Measurements from ENCODE around the gene GPANK1. TPM values are rescaled to one million over a fixed set of nuclear protein-coding genes. Genes with fewer than 3 reads are reported as not detected.

GPANK1 gene
- total RNA-seq, 2 donors from 2014 or later, result 9.2 to 11.9 TPM

DNA sequence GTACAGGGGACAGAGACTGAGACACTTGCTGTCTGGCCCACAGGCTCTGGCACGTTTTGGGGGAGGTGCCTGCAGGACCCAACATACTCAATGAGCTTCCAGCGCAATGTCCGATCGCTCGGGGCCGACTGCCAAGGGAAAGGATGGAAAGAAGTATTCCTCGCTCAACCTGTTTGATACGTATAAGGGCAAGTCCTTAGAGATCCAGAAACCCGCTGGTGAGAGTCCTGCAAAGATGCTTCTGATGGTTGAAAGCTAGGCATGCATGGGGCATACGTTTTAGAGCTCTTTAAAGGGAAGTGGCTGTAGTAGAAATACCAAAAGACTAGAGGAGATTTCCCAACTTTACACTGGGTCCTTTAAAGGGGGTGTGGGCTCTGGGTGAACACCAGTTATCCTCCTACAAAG, 42.1 kb downstream of the GPANK1 start:
- peak overlapping the region; percentile 31 for H3K4me3 Mint-ChIP-seq
- H3K36me3 Mint-ChIP-seq (ENCODE audit: low read depth), result peaks cover 14% of the 10 kb centered on the region
- ATAC-seq (no peak), DNase-seq (no peak)
- H3K27me3 Mint-ChIP-seq, result no peaks in the 10 kb centered on the region
- H3K9me3 ChIP-seq (ENCODE audit: control insufficient read depth, low read length, poor library complexity, severe bottlenecking), result no peaks in the 10 kb centered on the region
- H3K27ac Mint-ChIP-seq, result peak overlapping the region; percentile 95
- H3K4me1 Mint-ChIP-seq, result peaks cover 32% of the 10 kb centered on the region

DNA sequence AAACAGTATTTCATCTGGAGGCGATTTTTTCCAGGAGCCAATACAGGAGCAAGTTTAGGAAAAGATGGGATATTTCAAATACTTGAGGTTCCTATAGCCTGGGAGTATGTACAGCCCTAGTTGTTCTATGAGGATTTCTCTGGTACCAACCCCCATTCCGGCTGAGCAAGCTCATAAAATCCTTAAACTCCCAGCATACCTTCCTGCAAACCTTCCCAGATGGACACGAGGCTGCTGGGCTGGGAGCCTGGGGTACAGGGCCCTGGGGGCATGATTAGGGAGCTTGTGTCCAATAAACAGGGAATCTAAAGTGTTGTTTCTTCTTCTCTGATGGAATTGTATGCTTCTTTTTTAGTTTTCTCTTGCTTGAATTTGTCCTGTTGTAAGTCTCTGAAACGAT, 42.8 kb downstream of the GPANK1 start:
- Mint-ChIP-seq H3K27me3 (no peaks in the 10 kb centered on the region), H3K27ac (peak overlapping the region; percentile 95), H3K4me1 (peaks cover 29% of the 10 kb centered on the region), H3K36me3 (ENCODE audit: low read depth) (peaks cover 7% of the 10 kb centered on the region), H3K4me3 (peak overlapping the region; percentile 93)
- H3K9me3 ChIP-seq (ENCODE audit: control insufficient read depth, low read length, poor library complexity, severe bottlenecking), result no peaks in the 10 kb centered on the region
- ATAC-seq, result no peak
- DNase-seq, result no peak

DNA sequence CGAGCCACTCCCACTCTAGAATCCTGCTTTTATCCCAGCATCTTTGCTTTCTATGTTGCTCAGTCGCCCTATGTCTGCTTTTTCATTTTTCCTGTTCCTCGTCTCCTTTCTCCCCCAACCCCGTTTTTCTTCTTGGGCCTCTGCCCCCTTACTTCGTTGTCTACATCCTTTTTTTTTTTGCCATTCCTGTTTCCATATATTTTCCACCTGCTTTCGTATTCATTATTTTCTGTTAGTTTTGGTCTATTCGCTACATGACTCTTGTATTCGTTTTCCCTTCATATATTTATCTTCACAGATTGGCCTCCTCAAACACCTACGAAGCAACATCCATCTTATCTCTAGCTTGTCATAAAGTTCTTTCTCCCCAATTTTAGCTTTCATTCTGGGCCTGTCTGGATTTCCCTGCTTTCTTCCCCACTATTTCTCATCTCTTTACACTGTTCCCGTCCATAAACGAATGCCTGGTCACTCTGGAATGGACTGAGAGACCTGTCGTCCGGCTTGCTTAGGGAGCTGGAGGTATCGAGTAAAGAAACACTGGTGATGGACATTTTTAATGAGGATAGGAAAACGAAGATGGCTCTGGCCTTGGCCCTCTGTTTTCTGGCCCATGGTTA, 43.4 kb downstream of the GPANK1 start:
- DNase-seq (no peak), ATAC-seq (no peak)
- Mint-ChIP-seq H3K4me3 (peak overlapping the region; percentile 93), H3K27me3 (no peaks in the 10 kb centered on the region), H3K27ac (peak overlapping the region; percentile 95), H3K36me3 (ENCODE audit: low read depth) (peaks cover 7% of the 10 kb centered on the region), H3K4me1 (peaks cover 34% of the 10 kb centered on the region)
- no peaks in the 10 kb centered on the region for H3K9me3 ChIP-seq (ENCODE audit: control insufficient read depth, low read length, poor library complexity, severe bottlenecking)

DNA sequence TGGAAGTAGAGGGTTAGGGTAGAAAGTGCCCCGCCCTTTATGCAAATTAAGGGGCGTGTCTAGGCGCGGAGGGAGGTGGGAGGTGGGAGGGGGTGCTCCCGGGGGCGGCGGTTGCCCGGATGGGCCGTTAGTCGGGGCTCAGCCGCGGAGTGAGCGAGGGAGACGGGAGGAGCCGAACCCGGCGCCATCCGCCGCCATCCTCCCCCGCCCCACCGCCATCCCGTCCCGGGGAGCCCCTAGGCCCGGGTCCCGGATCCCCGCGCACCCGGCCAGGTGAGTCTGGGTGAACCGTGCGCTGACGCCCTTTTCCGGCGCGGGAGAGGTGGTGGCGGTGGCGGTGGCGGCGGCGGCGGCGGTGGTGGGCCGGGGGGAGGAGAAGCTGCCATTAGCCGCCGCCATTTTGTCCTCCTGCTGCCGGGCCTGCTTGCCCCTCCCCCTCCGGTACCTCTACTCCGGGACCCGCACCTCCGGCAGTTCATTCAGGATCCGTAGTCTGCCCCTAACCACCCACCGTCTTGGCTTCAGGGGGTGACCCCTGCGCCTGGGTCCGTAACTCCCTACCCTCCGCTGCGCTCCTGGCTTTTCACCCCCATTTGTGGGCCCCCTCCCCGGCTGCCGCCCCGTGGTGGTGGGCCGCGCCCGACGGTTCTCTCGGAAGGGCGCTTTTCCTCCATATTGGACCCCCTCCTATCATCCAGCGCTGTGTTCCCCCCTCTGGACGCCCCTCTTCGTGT, 44.0 kb downstream of the GPANK1 start, which contains the start of gene PRRC2A:
Gene PRRC2A (plus strand): TSS at position 130 of the 734 bp plus-strand sequence. CDS start 2,075 bp downstream, outside the sequence.
- peak within 1 kb of the TSS; percentile 93 for H3K4me3 Mint-ChIP-seq
- H3K27ac Mint-ChIP-seq, result peak within 1 kb of the TSS; percentile 95
- peaks cover 34% of the 10 kb centered on the region for H3K4me1 Mint-ChIP-seq
- H3K27me3 Mint-ChIP-seq, result no peaks in the 10 kb centered on the region
- peaks cover 4% of the 10 kb centered on the region for H3K36me3 Mint-ChIP-seq (ENCODE audit: low read depth)
- ATAC-seq, result peak; percentile 38
- DNase-seq, result peak in 1 of 3 donors; percentile 86
- no peaks in the 10 kb centered on the region for H3K9me3 ChIP-seq (ENCODE audit: control insufficient read depth, low read length, poor library complexity, severe bottlenecking)

DNA sequence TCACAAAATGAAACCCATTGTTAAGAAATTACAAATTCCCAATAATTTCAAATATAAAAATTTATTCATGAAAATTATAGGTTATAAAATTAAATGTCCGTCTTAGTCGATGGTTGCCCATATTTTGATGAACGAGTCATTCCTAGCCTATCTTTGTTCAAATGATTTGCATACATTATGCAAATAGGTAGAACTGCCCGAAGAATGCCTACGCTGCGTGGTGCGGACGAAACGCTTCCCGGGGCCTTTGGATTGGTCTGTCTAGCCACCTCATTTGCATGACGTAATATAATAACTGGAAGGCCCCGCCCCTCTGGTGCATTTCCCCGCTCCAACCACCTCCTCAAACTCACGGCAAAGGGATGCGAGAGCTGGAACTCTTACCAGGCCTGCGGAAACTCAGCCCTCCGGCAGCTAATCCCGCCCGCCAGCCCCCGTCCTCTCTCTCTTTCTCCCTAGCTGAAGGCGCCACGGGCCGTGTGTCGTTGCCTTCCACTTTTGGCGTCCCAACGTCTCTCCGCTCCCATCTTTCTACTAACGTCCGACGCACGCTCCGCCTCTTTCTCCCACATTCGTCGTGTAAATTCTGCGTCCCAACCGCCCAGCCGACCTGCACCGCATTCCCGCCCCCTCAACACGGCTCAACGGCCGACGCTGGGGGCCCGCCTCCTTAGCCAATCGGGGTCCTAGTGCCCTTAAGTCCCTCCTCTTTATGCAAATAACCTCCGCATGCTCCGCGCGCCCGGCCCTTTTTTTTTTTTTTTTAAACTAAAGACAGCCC, 44.8 kb downstream of the GPANK1 start:
- Mint-ChIP-seq H3K4me3 (peak overlapping the region; percentile 93), H3K4me1 (peaks cover 38% of the 10 kb centered on the region), H3K27me3 (no peaks in the 10 kb centered on the region), H3K27ac (peak overlapping the region; percentile 95), H3K36me3 (ENCODE audit: low read depth) (peaks cover 4% of the 10 kb centered on the region)
- DNase-seq (peak; percentile 88 to 94 (median 89)), ATAC-seq (peak; percentile 86)
- no peaks in the 10 kb centered on the region for H3K9me3 ChIP-seq (ENCODE audit: control insufficient read depth, low read length, poor library complexity, severe bottlenecking)

DNA sequence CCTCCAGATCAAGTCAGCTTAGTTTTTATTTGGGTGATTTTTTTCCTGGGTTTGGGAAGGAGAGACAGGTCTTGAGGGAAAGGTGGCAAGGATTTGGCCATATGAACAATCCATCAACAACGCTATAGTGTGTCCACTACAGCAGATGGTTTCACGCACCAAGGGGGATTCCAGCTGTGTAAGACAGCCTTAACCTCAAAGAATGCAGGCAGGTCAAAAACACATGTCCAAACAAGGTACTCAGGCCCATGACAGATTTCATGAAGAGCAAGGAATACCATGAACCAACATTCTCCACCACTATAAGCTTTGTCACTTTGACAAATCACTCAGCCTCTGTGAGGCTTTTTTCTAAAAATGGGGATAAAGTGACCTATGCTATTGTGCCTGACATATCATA, 47.8 kb downstream of the GPANK1 start:
- Mint-ChIP-seq H3K4me1 (peaks cover 30% of the 10 kb centered on the region), H3K27me3 (no peaks in the 10 kb centered on the region), H3K27ac (no peak overlapping the region), H3K36me3 (ENCODE audit: low read depth) (peaks cover 4% of the 10 kb centered on the region), H3K4me3 (no peak overlapping the region)
- H3K9me3 ChIP-seq (ENCODE audit: control insufficient read depth, low read length, poor library complexity, severe bottlenecking), result no peaks in the 10 kb centered on the region
- no peak for DNase-seq
- no peak for ATAC-seq

DNA sequence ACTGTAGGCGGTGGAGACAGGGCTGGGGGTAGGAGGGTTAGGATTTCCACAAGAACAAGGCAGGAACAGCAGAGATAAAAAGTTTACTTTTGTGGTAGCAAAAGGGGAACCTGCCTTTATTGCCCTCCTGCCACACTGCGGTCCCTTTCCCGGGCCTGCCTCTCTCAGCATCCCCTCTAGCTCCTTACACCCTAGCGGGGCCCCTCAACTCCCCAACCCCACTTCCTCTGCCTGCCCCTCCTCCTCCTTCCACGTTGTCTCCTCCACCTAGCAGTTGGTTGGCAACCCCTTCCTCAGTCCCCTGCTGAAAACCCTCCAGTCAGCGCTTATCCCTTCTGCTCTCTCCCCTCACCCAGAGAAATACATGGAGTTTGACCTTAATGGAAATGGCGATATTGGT, 49.0 kb downstream of the GPANK1 start:
- no peak for ATAC-seq
- H3K4me3 Mint-ChIP-seq, result peak overlapping the region; percentile 49
- no peaks in the 10 kb centered on the region for H3K36me3 Mint-ChIP-seq (ENCODE audit: low read depth)
- H3K9me3 ChIP-seq (ENCODE audit: control insufficient read depth, low read length, poor library complexity, severe bottlenecking), result no peaks in the 10 kb centered on the region
- no peak overlapping the region for H3K27ac Mint-ChIP-seq
- no peak for DNase-seq
- peaks cover 20% of the 10 kb centered on the region for H3K4me1 Mint-ChIP-seq
- H3K27me3 Mint-ChIP-seq, result no peaks in the 10 kb centered on the region

DNA sequence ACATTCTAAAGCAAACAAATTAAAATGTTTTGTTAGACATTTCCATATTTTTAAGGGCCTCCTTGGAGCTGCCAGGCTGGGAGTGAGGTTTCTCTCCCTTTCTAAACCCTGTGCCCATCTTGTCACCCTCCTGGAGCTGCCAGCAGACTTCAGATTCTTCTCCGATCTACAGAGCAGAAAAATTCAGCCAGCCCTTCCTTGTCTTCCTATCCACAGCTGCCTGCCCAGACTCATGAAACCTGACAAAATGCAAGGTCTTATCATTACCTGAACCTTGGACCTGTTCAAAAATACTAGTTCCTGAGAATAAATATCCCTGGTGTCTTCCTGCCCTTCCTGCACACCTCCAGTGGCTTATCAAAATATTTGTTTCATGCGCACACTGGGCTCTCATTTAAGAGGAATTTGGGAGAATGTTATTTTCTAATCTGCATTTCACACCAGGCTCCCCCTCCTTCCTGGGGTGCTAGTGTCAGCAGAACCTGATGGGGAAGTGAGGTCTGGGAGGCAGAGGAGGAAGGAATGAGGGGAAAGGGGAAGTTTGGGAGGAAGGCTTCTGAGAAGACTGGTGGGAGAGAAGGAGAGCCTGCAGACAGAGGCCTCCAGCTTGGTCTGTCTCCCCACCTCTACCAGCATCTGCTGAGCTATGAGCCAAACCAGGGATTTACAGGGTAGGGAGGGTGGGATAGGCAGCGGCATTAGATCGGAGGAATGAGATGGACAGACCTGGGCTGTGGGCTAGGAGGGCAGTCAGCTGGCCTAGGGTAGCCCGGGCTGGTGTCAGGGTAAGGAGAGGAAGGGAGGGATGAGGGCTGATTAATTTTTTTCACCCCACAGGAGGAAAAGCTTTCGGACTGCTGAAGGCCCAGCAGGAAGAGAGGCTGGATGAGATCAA, 49.9 kb downstream of the GPANK1 start, which contains the start of gene AIF1:
Gene AIF1 (plus strand): TSS at position 551 of the 895 bp plus-strand sequence. CDS start 96 bp downstream, at position 647.
- peaks cover 18% of the 10 kb centered on the region for H3K4me1 Mint-ChIP-seq
- peak within 1 kb of the TSS; percentile 41 for H3K27ac Mint-ChIP-seq
- peak within 1 kb of the TSS; percentile 49 for H3K4me3 Mint-ChIP-seq
- no peaks in the 10 kb centered on the region for H3K27me3 Mint-ChIP-seq
- ATAC-seq (no peak), DNase-seq (no peak)
- H3K36me3 Mint-ChIP-seq (ENCODE audit: low read depth), result no peaks in the 10 kb centered on the region
- H3K9me3 ChIP-seq (ENCODE audit: control insufficient read depth, low read length, poor library complexity, severe bottlenecking), result no peaks in the 10 kb centered on the region

DNA sequence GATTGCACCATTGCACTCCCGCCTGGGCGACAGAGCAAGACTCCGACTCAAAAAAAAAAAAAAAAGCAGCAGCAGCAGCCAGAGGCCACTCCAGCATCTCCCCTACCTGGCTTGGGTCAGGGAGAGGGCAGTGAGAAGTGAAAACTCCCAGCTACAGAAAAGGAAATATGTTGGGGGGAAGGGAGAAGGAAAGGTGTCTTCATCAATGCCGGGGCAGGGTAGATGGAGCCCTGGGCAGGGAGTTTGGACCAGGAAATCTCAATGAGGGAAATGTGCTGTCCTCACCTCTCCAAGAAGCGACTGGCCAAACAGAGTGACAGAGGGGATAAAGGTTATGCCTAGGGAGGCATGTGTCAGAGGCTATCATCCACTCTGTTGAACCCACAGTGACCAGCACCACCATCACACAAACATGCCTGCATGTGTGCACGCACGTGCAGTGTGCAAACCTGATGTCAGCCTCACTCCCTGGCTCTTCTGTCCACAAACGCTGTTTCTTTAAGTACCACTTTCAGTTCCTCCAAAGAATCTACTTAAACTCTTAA, 50.6 kb downstream of the GPANK1 start:
- no peaks in the 10 kb centered on the region for H3K9me3 ChIP-seq (ENCODE audit: control insufficient read depth, low read length, poor library complexity, severe bottlenecking)
- no peak overlapping the region for H3K4me3 Mint-ChIP-seq
- H3K27me3 Mint-ChIP-seq, result no peaks in the 10 kb centered on the region
- no peak overlapping the region for H3K27ac Mint-ChIP-seq
- H3K4me1 Mint-ChIP-seq, result peaks cover 20% of the 10 kb centered on the region
- no peaks in the 10 kb centered on the region for H3K36me3 Mint-ChIP-seq (ENCODE audit: low read depth)
- ATAC-seq, result no peak
- no peak for DNase-seq

Other genes with a start within 250 kb of the GPANK1 start
- gene MICB, start 166.9 kb downstream of the GPANK1 start, total RNA-seq, result 10 to 100 TPM; 16.5 to 17.6 TPM
- gene MCCD1, start 136.0 kb downstream of the GPANK1 start, total RNA-seq, result not detected
- 100 to 1,000 TPM; 496 to 507 TPM for gene DDX39B, start 123.0 kb downstream of the GPANK1 start, total RNA-seq
- gene ATP6V1G2, start 118.4 kb downstream of the GPANK1 start, total RNA-seq, result 1 to 10 TPM; 1.4 to 2.0 TPM
- 1 to 10 TPM; 5.5 to 6.4 TPM for gene NFKBIL1, start 117.4 kb downstream of the GPANK1 start, total RNA-seq
- 10 to 100 TPM; 19.9 to 26.0 TPM for gene LTA, start 92.7 kb downstream of the GPANK1 start, total RNA-seq
- gene TNF, start 89.4 kb downstream of the GPANK1 start, total RNA-seq, result 10 to 100 TPM; 28.9 to 33.6 TPM
- gene LTB, start 82.6 kb downstream of the GPANK1 start, total RNA-seq, result 100 to 1,000 TPM; 791 to 891 TPM
- 10 to 100 TPM; 30.6 to 42.6 TPM for gene LST1, start 78.7 kb downstream of the GPANK1 start, total RNA-seq
- gene NCR3, start 72.0 kb downstream of the GPANK1 start, total RNA-seq, result 1 to 10 TPM; 5.7 to 8.2 TPM
- gene AIF1, start 49.8 kb downstream of the GPANK1 start, total RNA-seq, result 10 to 100 TPM in 1 of 2 donors, 1 to 10 TPM in 1; 8.1 to 13.2 TPM
- 100 to 1,000 TPM; 210 to 213 TPM for gene PRRC2A, start 44.3 kb downstream of the GPANK1 start, total RNA-seq
- 100 to 1,000 TPM; 229 to 233 TPM for gene BAG6, start 12.3 kb downstream of the GPANK1 start, total RNA-seq
- gene APOM, start 9.1 kb downstream of the GPANK1 start, total RNA-seq, result 1 to 10 TPM; 2.9 to 4.0 TPM
- gene C6orf47, start 4.2 kb downstream of the GPANK1 start, total RNA-seq, result 10 to 100 TPM; 13.3 to 16.9 TPM
- 100 to 1,000 TPM; 104 to 107 TPM for gene CSNK2B, start 1.1 kb upstream of the GPANK1 start, total RNA-seq
- gene LY6G5B, start 5.0 kb upstream of the GPANK1 start, total RNA-seq, result 10 to 100 TPM; 27.6 to 32.7 TPM
- gene LY6G5C, start 16.1 kb upstream of the GPANK1 start, total RNA-seq, result 1 to 10 TPM; 3.8 to 4.6 TPM
- gene ABHD16A, start 38.3 kb upstream of the GPANK1 start, total RNA-seq, result 10 to 100 TPM; 57.8 to 75.1 TPM
- gene LY6G6F, start 41.9 kb upstream of the GPANK1 start, total RNA-seq, result 10 to 100 TPM in 1 of 2 donors, 1 to 10 TPM in 1; 1.6 to 29.1 TPM
- not detected for gene LY6G6D, start 50.4 kb upstream of the GPANK1 start, total RNA-seq
- not detected for gene LY6G6C, start 56.7 kb upstream of the GPANK1 start, total RNA-seq
- 100 to 1,000 TPM in 1 of 2 donors, 1 to 10 TPM in 1; 3.4 to 129 TPM for gene MPIG6B, start 58.4 kb upstream of the GPANK1 start, total RNA-seq
- gene DDAH2, start 64.3 kb upstream of the GPANK1 start, total RNA-seq, result 1 to 10 TPM; 4.7 to 7.3 TPM
- 100 to 1,000 TPM; 145 to 152 TPM for gene CLIC1, start 71.5 kb upstream of the GPANK1 start, total RNA-seq
- gene MSH5, start 75.0 kb upstream of the GPANK1 start, total RNA-seq, result 10 to 100 TPM; 12.9 to 18.3 TPM
- gene SAPCD1, start 97.7 kb upstream of the GPANK1 start, total RNA-seq, result 1 to 10 TPM; 3.6 to 4.2 TPM
- 1 to 10 TPM; 2.8 to 2.9 TPM for gene VWA7, start 112.3 kb upstream of the GPANK1 start, total RNA-seq
- gene VARS1, start 130.8 kb upstream of the GPANK1 start, total RNA-seq, result 10 to 100 TPM; 58.0 to 73.7 TPM
- gene LSM2, start 142.0 kb upstream of the GPANK1 start, total RNA-seq, result 10 to 100 TPM; 20.9 to 22.5 TPM
- 1 to 10 TPM; 3.4 to 3.5 TPM for gene HSPA1L, start 150.3 kb upstream of the GPANK1 start, total RNA-seq
- 10 to 100 TPM; 15.1 to 20.2 TPM for gene HSPA1A, start 150.5 kb upstream of the GPANK1 start, total RNA-seq
- gene HSPA1B, start 162.7 kb upstream of the GPANK1 start, total RNA-seq, result 10 to 100 TPM; 18.0 to 20.5 TPM
- gene NEU1, start 197.8 kb upstream of the GPANK1 start, total RNA-seq, result 10 to 100 TPM; 27.1 to 29.6 TPM
- under 1 TPM; 0.10 to 0.13 TPM for gene SLC44A4, start 214.0 kb upstream of the GPANK1 start, total RNA-seq
- 10 to 100 TPM; 40.4 to 46.2 TPM for gene EHMT2, start 232.7 kb upstream of the GPANK1 start, total RNA-seq
- gene ZBTB12, start 237.1 kb upstream of the GPANK1 start, total RNA-seq, result under 1 TPM; 0.50 to 0.96 TPM

All from T-helper 17 cell (primary cell).